Endodermal cell (in vitro differentiated cells): Measurements from ENCODE around the gene RNF223. TPM values are rescaled to one million over a fixed set of nuclear protein-coding genes. Genes with fewer than 3 reads are reported as not detected.

ENCODE experiments used
- DNase-seq: peaks from one replicate; pipeline ENCODE4 v3.0.0-alpha.2; 2017
- H3K27ac ChIP-seq: 2 replicates; pipeline ENCODE4 v1.5.1; 2013; ENCODE audit warnings: mild to moderate bottlenecking, low read depth, low read length, moderate library complexity
- H3K27me3 ChIP-seq: 2 replicates; pipeline ENCODE4 v1.6.1; 2013; ENCODE audit warnings: mild to moderate bottlenecking, low read length, moderate library complexity; ENCODE audit not compliant: insufficient read depth, control insufficient read depth, poor library complexity, severe bottlenecking
- H3K36me3 ChIP-seq: 2 replicates; pipeline ENCODE4 v1.7.0; 2013; ENCODE audit warnings: mild to moderate bottlenecking, low read length, moderate library complexity; ENCODE audit not compliant: control insufficient read depth, insufficient read depth
- H3K4me1 ChIP-seq: one replicate; pipeline ENCODE4 v1.7.0; 2013; ENCODE audit warnings: low read length; ENCODE audit not compliant: control insufficient read depth, insufficient read depth
- H3K4me3 ChIP-seq: 2 replicates; pipeline ENCODE4 v1.5.1; 2013; ENCODE audit warnings: mild to moderate bottlenecking, low read length, moderate library complexity
- H3K9ac ChIP-seq: 2 replicates; pipeline ENCODE4 v1.6.1; 2013; ENCODE audit warnings: mild to moderate bottlenecking, low read length, moderate library complexity; ENCODE audit not compliant: poor library complexity, severe bottlenecking; ENCODE audit errors: extremely low read depth
- H3K9me3 ChIP-seq: 2 replicates; pipeline ENCODE4 v1.6.1; 2013; ENCODE audit warnings: mild to moderate bottlenecking, low read length, moderate library complexity; ENCODE audit not compliant: control insufficient read depth
- H3K27ac Mint-ChIP-seq: 2 replicates; pipeline ENCODE4 v1.8.0; 2020; ENCODE audit warnings: mixed read lengths
- H3K27me3 Mint-ChIP-seq: 2 replicates; pipeline ENCODE4 v1.8.0; 2021; ENCODE audit warnings: mild to moderate bottlenecking, mixed read lengths; ENCODE audit not compliant: insufficient read depth
- H3K36me3 Mint-ChIP-seq: 2 replicates; pipeline ENCODE4 v1.8.0; 2020; ENCODE audit warnings: low read depth, mixed read lengths
- H3K4me1 Mint-ChIP-seq: 2 replicates; pipeline ENCODE4 v1.8.0; 2020; ENCODE audit warnings: mixed read lengths
- H3K4me3 Mint-ChIP-seq: 2 replicates; pipeline ENCODE4 v1.8.0; 2020; ENCODE audit warnings: mild to moderate bottlenecking, moderate library complexity, mixed read lengths
- H3K9me3 Mint-ChIP-seq: 2 replicates; pipeline ENCODE4 v1.8.0; 2020; ENCODE audit warnings: mild to moderate bottlenecking, mixed read lengths
- CTCF ChIP-seq: fragments of 200-600 bp; sonication (generic); conservative IDR thresholded peaks from 2 replicates; pipeline ENCODE4 v1.5.0; 2021; ENCODE audit warnings: antibody characterized with exemption, mild to moderate bottlenecking
- WGBS, 2 experiments: methylation state at CpG; one replicate each; pipeline versions ENCODE4 v1.1.5 to v1.1.7; 2013; ENCODE audit warnings: missing lambda C conversion rate in 2 of 2, mixed read lengths in 1 of 2; ENCODE audit not compliant: insufficient coverage in 1 of 2, insufficient read length in 1 of 2; 5-methylcytosine and 5-hydroxymethylcytosine counted together
- total RNA-seq, 2 donors: library from RNA; stranded (reverse); fragmentation: NEBNext Ultra II Directional in 1 of 2; extraction: Animal tissue kit (Norgen Biotek cat#: 25700) in 1 of 2; gene quantifications; 2 replicates in 1 of 2; 3 replicates in 1 of 2; pipeline ENCODE4 v1.2.1, GENCODE V29; 2021

Gene RNF223
- total RNA-seq, 2 donors from 2014 or later = not detected

GRCh38 chr1:1046767-1047166, 27.3 kb downstream of the RNF223 start:
- H3K27ac Mint-ChIP-seq = no peak overlapping the region
- no peaks in the 10 kb centered on the region for H3K27me3 ChIP-seq
- TF ChIP-seq CTCF = no peak
- H3K36me3 ChIP-seq = peaks cover 32% of the 10 kb centered on the region
- H3K4me3 Mint-ChIP-seq = no peak overlapping the region
- H3K9me3 ChIP-seq = no peaks in the 10 kb centered on the region
- no peaks in the 10 kb centered on the region for H3K4me1 ChIP-seq
- H3K27me3 Mint-ChIP-seq = peaks cover 2% of the 10 kb centered on the region
- no peak overlapping the region for H3K9ac ChIP-seq
- DNase-seq = no peak
- H3K4me1 Mint-ChIP-seq = no peaks in the 10 kb centered on the region
- peaks cover 42% of the 10 kb centered on the region for H3K36me3 Mint-ChIP-seq
- H3K4me3 ChIP-seq = no peak overlapping the region
- no peaks in the 10 kb centered on the region for H3K9me3 Mint-ChIP-seq
- 96 to 97% methylated on average over 20 to 26 of the region's 26 CpGs for WGBS, 2 experiments
- H3K27ac ChIP-seq = no peak overlapping the region

- Mint-ChIP-seq H3K27ac (no peak overlapping the region), H3K9me3 (no peaks in the 10 kb centered on the region), H3K36me3 (peaks cover 41% of the 10 kb centered on the region), H3K4me3 (no peak overlapping the region), H3K4me1 (no peaks in the 10 kb centered on the region), H3K27me3 (peaks cover 2% of the 10 kb centered on the region)
- H3K4me1 ChIP-seq = no peaks in the 10 kb centered on the region
- TF ChIP-seq CTCF = no peak
- no peak overlapping the region for H3K9ac ChIP-seq
- H3K27ac ChIP-seq = no peak overlapping the region
- DNase-seq = no peak
- peaks cover 29% of the 10 kb centered on the region for H3K36me3 ChIP-seq
- H3K4me3 ChIP-seq = no peak overlapping the region
- no peaks in the 10 kb centered on the region for H3K9me3 ChIP-seq
- 96% methylated on average over 12 to 20 of the region's 20 CpGs for WGBS, 2 experiments
- H3K27me3 ChIP-seq = no peaks in the 10 kb centered on the region
Measured at GRCh38 chr1:1046243-1046642, 27.9 kb downstream of the RNF223 start.

GRCh38 chr1:1045129-1045528, 29.0 kb downstream of the RNF223 start:
- TF ChIP-seq CTCF = no peak
- DNase-seq = no peak
- 95% methylated on average over 21 to 23 of the region's 23 CpGs for WGBS, 2 experiments
- Mint-ChIP-seq H3K36me3 (peaks cover 36% of the 10 kb centered on the region), H3K4me1 (no peaks in the 10 kb centered on the region), H3K27ac (no peak overlapping the region), H3K4me3 (no peak overlapping the region), H3K27me3 (peaks cover 6% of the 10 kb centered on the region), H3K9me3 (no peaks in the 10 kb centered on the region)
- no peak overlapping the region for H3K4me3 ChIP-seq
- H3K36me3 ChIP-seq = peaks cover 29% of the 10 kb centered on the region
- no peak overlapping the region for H3K27ac ChIP-seq
- H3K27me3 ChIP-seq = peaks cover under 1% of the 10 kb centered on the region
- no peak overlapping the region for H3K9ac ChIP-seq
- no peaks in the 10 kb centered on the region for H3K4me1 ChIP-seq
- H3K9me3 ChIP-seq = no peaks in the 10 kb centered on the region
